ENCODE results near the gene PPME1. TPM values are rescaled to one million over a fixed set of nuclear protein-coding genes. Genes with fewer than 3 reads are reported as not detected.

The PPME1 gene
- total RNA-seq, 1 donor from 2014 or later: 33.3 TPM

DNA sequence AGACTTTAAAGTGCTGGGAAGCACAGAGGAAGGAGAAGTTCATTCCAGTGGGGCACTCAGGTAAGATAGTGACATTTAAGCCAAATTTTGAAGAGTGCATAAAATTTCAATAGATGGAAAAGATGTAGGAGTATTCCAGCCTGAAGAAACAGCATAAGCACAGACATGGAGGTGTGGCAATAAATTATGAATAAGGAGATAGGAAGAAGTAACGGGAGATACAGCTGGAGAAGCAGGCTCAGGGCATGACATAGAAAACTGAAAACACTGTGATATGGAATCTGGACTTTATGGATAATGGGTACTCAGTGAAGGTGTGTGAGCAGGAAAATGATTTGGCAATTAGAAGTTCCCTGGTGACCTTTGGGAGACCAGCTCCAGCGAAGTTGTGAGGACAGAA is 107.0 kb downstream of the PPME1 start:
- no peak for DNase-seq (ENCODE audit: extremely low read depth, low read depth, low spot score)

DNA sequence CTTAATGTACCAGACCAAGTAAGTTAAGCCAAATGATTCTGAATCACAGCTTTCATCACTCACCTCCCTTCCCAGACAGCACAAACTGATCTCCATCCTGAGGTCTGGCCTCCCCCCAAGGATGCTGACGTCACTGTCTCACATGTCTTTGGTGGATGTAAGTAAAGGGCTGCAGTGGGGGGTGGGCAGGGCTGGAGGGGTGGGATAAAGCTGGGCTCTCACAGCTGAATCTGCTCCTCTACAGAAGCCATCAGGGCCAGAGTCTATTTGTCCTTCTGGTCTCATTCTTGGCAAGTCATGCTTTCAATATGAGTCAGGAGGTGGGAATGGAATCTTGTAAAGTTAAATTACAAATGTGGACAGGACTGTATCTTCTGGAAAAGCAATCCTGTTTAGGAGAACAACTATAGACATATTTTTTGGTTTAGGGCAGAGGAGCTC is 107.7 kb downstream of the PPME1 start:
- no peak for DNase-seq (ENCODE audit: extremely low read depth, low read depth, low spot score)

GRCh38 chr11:74279256-74279655 is 108.2 kb downstream of the PPME1 start:
- no peak for DNase-seq (ENCODE audit: extremely low read depth, low read depth, low spot score)

GRCh38 chr11:74280494-74280893 is 109.4 kb downstream of the PPME1 start:
- DNase-seq (ENCODE audit: extremely low read depth, low read depth, low spot score): no peak

DNA sequence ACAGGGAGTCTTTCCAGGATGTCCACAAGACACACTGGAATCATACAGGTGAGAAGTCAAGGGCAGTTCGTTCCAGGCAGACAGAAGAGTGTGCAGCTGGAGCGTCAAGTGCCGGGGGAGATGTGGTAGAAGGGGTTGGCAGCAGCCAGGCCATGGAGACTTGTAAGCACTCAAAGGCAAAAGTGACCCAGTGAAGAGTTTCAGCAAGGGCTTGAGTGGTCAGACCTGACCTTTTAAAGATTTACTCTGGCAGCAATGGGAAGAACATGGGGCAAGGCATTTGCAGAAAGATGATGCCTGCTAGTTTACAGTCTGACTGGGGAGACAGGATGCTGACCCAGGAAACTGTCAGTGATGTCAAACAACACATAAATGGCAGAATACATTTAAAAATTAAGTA is 111.3 kb downstream of the PPME1 start:
- DNase-seq (ENCODE audit: extremely low read depth, low read depth, low spot score): no peak

GRCh38 chr11:74282914-74283371 is 111.9 kb downstream of the PPME1 start:
- no peak for DNase-seq (ENCODE audit: extremely low read depth, low read depth, low spot score)

DNA sequence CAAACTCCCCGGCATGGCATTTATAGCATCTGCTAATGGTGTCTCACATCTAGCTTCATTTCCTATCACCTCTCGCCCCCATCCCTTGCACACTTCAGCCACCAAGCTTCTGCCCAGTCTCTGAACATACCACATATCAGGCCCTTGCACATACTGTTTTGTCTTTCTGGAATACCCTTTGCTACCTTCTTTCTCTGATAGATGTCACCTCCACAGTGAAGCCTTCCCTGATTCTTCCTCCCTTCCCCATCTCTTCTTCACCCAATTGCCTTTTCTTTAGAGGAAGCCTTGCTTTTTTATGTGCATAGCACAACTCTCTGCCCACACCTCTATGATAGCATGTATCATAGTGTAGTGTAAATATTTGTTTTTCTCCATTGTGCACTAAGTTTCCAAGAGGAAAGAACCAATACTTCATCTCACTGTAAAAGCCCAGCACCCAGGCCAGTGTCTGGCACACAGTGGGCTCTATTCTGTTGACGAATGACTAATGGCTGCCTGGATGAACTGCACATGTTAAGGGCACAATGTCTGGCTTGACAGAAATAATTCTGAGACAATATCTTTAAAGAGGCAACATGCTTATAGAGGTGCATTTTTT is 112.6 kb downstream of the PPME1 start:
- no peak for DNase-seq (ENCODE audit: extremely low read depth, low read depth, low spot score)

DNA sequence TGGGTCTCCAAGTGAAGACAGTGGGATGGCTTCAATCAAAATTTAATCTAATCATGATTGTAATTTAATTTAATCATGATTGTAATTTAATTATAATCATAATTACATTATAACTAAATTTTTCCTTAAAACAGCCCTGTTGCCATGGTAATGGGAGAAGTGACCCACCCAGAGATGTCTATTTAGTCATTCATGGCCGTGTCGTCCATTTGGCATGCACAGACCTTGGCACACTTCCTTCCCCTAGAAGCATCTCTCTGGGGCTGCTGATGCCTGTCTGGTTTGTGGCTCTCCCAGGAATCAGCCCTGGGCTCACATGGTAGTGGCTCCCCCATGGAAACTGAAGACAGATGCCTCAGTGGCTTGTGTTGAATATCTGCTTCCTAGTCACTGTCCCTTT is 113.4 kb downstream of the PPME1 start:
- DNase-seq (ENCODE audit: extremely low read depth, low read depth, low spot score): no peak

GRCh38 chr11:74288161-74288560 is 117.1 kb downstream of the PPME1 start:
- DNase-seq (ENCODE audit: extremely low read depth, low read depth, low spot score): peak; percentile 80

GRCh38 chr11:74288911-74289310 is 117.8 kb downstream of the PPME1 start:
- DNase-seq (ENCODE audit: extremely low read depth, low read depth, low spot score): no peak

DNA sequence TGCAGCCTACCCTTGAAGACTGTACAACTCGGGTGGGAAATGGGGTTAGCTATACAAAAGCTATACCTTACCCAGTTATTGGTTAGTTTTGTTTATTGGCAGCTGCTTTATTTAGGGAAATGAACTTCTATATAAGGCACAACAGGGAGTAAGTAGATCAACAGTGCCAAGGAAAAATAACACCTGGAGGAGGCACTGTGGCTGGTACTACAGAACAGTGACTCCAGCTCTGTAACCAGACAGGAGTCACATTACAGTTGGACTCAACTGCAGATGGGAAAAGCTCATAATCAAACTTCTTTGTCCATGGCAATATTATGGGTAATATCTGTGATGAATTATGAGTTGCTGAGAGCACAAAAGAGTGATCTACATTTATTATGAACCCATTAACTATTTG is 126.4 kb downstream of the PPME1 start:
- DNase-seq (ENCODE audit: extremely low read depth, low read depth, low spot score): no peak

GRCh38 chr11:74299015-74299414 is 127.9 kb downstream of the PPME1 start:
- no peak for DNase-seq (ENCODE audit: extremely low read depth, low read depth, low spot score)

Other genes with a start within 250 kb of the PPME1 start
- not detected in 2 replicates for gene DNAJB13, start 220.3 kb upstream of the PPME1 start, total RNA-seq
- 15.3 and 23.7 TPM in 2 replicates for gene UCP2, start 188.4 kb upstream of the PPME1 start, total RNA-seq
- gene UCP3, start 162.2 kb upstream of the PPME1 start, total RNA-seq: 0.10 and 1.4 TPM in 2 replicates
- gene C2CD3, start 287 bp upstream of the PPME1 start, total RNA-seq: 10.2 and 20.4 TPM in 2 replicates
- gene P4HA3, start 140.4 kb downstream of the PPME1 start, total RNA-seq: 14.4 and 20.2 TPM in 2 replicates
- gene PGM2L1, start 227.1 kb downstream of the PPME1 start, total RNA-seq: 9.8 and 11.4 TPM in 2 replicates

All from glomerular endothelial cell (primary cell).